OCI-LY7 (cell line): ENCODE results near the gene KCNIP3. TPM values are rescaled to one million over a fixed set of nuclear protein-coding genes. Genes with fewer than 3 reads are reported as not detected.

Source experiments
- BruUV-seq: library from RNA; stranded (reverse); fragments of 400-500 nt; replicated peaks from 2 replicates; lab custom pipeline; 2021; lab: Mats Ljungman, UMichigan
- CTCF ChIA-PET: fragments of 300-600 bp; sonication (Branson Sonifier 250); formaldehyde crosslinking; loops from one replicate; lab custom pipeline; 2022; ENCODE audit warnings: antibody characterized with exemption; ENCODE audit not compliant: unreplicated experiment; lab: Charles Lee
- POLR2A ChIA-PET: fragments of 300-600 bp; sonication (Branson Sonifier 250); formaldehyde crosslinking; loops from one replicate; lab custom pipeline; 2022; ENCODE audit warnings: antibody characterized with exemption; lab: Charles Lee
- DNase-seq: peaks from one replicate; pipeline ENCODE4 v3.0.0-alpha.2; 2015; ENCODE audit warnings: low spot score
- H2AFZ ChIP-seq: fragments of 200-600 bp; sonication (generic), shearing (Covaris generic); 2 replicates; pipeline ENCODE4 v1.6.1; 2014; ENCODE audit warnings: mild to moderate bottlenecking, antibody characterized with exemption, low read length, moderate library complexity
- H3K27ac ChIP-seq: fragments of 200-600 bp; sonication (generic); 2 replicates; pipeline ENCODE4 v1.5.1; 2014; ENCODE audit warnings: mixed run types, low read depth, mild to moderate bottlenecking, moderate library complexity, low read length, inconsistent platforms; ENCODE audit not compliant: poor library complexity, severe bottlenecking
- H3K36me3 ChIP-seq: fragments of 200-600 bp; sonication (generic); 2 replicates; pipeline ENCODE4 v1.6.1; 2014; ENCODE audit warnings: mild to moderate bottlenecking, antibody characterized with exemption, low read length, moderate library complexity, mixed read lengths; ENCODE audit not compliant: insufficient read depth
- H3K4me1 ChIP-seq: fragments of 200-600 bp; sonication (generic); 2 replicates; pipeline ENCODE4 v1.5.1; 2014; ENCODE audit warnings: mild to moderate bottlenecking, low read length; ENCODE audit not compliant: insufficient read depth, poor library complexity, severe bottlenecking
- H3K4me2 ChIP-seq: fragments of 200-600 bp; sonication (generic); 2 replicates; pipeline ENCODE4 v1.6.1; 2014; ENCODE audit warnings: mild to moderate bottlenecking, low read length
- H3K4me3 ChIP-seq: fragments of 200-600 bp; sonication (generic); 2 replicates; pipeline ENCODE4 v1.5.1; 2014; ENCODE audit warnings: mild to moderate bottlenecking, low read depth, low read length; ENCODE audit not compliant: poor library complexity, severe bottlenecking
- H3K79me2 ChIP-seq: fragments of 200-600 bp; sonication (generic); 2 replicates; pipeline ENCODE4 v1.6.1; 2016; ENCODE audit warnings: low read depth, mild to moderate bottlenecking, low read length, moderate library complexity, mixed read lengths; ENCODE audit not compliant: insufficient read depth
- H3K9me2 ChIP-seq: fragments of 200-600 bp; sonication (generic); 2 replicates; pipeline ENCODE4 v1.6.1; 2016; ENCODE audit warnings: mild to moderate bottlenecking, low read length, mixed read lengths; ENCODE audit not compliant: insufficient read depth
- H3K9me3 ChIP-seq: fragments of 200-600 bp; sonication (generic); 2 replicates; pipeline ENCODE4 v1.6.1; 2014; ENCODE audit warnings: mild to moderate bottlenecking, mixed run types, low read length, mixed read lengths
- H4K20me1 ChIP-seq: fragments of 200-600 bp; sonication (generic); 2 replicates; pipeline ENCODE4 v1.6.1; 2014; ENCODE audit warnings: mild to moderate bottlenecking, antibody characterized with exemption, low read length, moderate library complexity, mixed read lengths; ENCODE audit not compliant: insufficient read depth
- EZH2phosphoT487 ChIP-seq: fragments of 200-600 bp; sonication (generic); IDR thresholded peaks from 2 replicates; pipeline ENCODE4 v1.6.1; 2018; ENCODE audit warnings: low read depth, borderline replicate concordance, mild to moderate bottlenecking, mixed run types, antibody characterized with exemption, low read length, moderate library complexity, mixed read lengths
- intact Hi-C: fragments of 100-400 bp; cut with micrococcal nuclease; formaldehyde crosslinking; loops from one replicate; pipeline ENCODE4 v1.10.0; 2022; ENCODE audit not compliant: unreplicated experiment
- total RNA-seq, 2 experiments: library from RNA; depleted of rRNA in 1 of 2; stranded (reverse); fragments of >200 nt in 1 of 2; shearing (Covaris generic) in 1 of 2; gene quantifications; 2 replicates each; pipeline ENCODE4 v1.2.3, GENCODE V29; 2014 to 2022
- TF ChIP-seq, protein P1 (sequence below): fragments of 200-600 bp; sonication (generic); conservative IDR thresholded peaks from 2 replicates; pipeline ENCODE4 v1.5.1; 2014; ENCODE audit warnings: mild to moderate bottlenecking, antibody characterized with exemption, low read length, moderate library complexity, mixed read lengths

The KCNIP3 gene
- total RNA-seq, 2 experiments from 2014 or later, result not detected

DNA sequence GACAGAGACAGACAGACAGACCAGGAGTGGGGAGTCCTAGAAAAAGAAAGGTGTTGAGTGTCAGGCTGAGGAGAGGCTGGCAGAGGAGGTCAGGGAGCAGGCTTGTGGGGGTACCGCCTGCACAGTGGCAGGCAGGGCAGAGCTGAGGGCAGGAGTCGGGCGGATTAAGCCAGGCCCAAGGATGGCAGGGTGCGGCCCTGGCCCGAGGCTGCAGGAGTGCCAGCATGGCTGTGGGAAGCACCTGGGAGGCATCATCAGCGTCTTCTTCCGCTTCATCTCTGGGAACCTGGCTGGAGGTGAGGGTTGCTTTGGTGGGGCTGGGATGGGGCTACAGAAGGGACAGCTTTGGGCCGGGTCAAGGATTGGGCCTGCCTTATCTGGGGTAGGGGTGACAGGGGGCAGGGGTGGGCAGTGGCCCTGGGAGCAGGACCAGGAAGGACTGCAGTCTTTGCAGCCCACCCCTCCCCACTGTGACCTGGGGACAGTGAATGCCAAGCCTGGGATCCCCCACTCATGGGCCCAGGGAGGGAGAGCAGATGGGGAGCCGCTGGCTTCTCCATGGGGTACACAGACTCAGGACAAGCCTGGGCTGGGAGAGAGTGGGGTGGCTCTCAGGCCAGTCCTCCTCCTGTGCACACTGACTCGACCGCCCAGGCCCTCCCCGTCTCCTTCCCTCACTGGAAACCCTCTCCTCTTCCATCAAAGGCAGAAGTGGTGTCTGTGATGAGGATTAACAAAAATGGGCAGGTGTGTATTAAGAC, 20.7 kb downstream of the KCNIP3 start:
- TF ChIP-seq, protein P1, sequence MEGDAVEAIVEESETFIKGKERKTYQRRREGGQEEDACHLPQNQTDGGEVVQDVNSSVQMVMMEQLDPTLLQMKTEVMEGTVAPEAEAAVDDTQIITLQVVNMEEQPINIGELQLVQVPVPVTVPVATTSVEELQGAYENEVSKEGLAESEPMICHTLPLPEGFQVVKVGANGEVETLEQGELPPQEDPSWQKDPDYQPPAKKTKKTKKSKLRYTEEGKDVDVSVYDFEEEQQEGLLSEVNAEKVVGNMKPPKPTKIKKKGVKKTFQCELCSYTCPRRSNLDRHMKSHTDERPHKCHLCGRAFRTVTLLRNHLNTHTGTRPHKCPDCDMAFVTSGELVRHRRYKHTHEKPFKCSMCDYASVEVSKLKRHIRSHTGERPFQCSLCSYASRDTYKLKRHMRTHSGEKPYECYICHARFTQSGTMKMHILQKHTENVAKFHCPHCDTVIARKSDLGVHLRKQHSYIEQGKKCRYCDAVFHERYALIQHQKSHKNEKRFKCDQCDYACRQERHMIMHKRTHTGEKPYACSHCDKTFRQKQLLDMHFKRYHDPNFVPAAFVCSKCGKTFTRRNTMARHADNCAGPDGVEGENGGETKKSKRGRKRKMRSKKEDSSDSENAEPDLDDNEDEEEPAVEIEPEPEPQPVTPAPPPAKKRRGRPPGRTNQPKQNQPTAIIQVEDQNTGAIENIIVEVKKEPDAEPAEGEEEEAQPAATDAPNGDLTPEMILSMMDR, result no peak
- TF ChIP-seq EZH2phosphoT487, result no peak
- Histone ChIP-seq H3K4me3 (no peak overlapping the region), H3K4me2 (no peak overlapping the region), H2AFZ (no peak overlapping the region), H3K4me1 (no peaks in the 10 kb centered on the region), H3K9me3 (no peaks in the 10 kb centered on the region), H3K27ac (no peak overlapping the region), H3K36me3 (no peaks in the 10 kb centered on the region), H4K20me1 (no peaks in the 10 kb centered on the region), H3K79me2 (no peaks in the 10 kb centered on the region), H3K9me2 (no peaks in the 10 kb centered on the region)
- no TSS peak for BruUV-seq
- intact Hi-C loops, result no loop called here
- CTCF ChIA-PET, result no interaction called here
- POLR2A ChIA-PET, result no interaction called here
- no peak for DNase-seq

DNA sequence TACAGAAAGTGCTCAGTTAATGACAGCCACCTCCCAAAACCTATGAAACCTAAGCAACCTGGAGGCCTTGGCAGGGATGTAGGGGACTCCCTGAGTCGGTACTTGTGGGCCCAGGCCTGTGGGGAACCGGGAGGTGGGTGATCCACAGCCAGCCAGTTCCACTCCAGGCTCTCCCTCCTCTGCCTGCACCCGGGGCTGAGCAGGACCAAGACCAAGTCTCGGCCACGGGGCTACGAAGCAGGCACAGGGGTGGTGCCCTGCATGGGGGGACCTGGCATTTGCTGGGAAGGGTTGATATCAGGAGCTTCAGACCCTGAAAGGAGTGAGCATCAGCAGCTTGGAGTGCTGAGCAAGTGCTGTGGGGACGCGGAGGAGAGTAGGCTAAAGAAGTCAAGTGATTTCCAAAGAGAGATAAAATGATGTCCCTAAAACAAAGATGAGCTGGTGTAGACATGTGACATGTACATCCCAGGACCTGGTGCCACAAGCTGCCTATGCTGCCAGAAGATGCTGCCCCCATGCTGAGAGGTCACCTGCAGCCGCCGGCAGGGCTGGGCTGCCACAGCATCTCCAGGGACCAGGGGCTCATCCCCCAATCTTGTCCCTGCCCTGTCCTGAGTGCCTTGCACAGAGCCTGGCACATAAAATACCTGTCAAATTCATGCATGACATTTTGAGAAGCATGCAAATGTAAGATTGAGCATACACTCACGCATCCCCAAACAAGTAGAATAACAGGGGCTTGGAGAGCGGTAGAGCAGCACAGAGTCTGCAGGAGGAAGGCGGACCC, 21.5 kb downstream of the KCNIP3 start:
- POLR2A ChIA-PET, result interaction anchor here (0.6 kb wide), 1 partner anchor 122 kb away, joined by 3 read pairs; no protein-coding TSS in a partner anchor
- no TSS peak for BruUV-seq
- TF ChIP-seq, protein P1, result no peak
- no peak overlapping the region for H2AFZ ChIP-seq
- intact Hi-C loops, result no loop called here
- no peaks in the 10 kb centered on the region for H3K4me1 ChIP-seq
- no peak for DNase-seq
- no peak overlapping the region for H3K4me2 ChIP-seq
- no peak overlapping the region for H3K27ac ChIP-seq
- no peaks in the 10 kb centered on the region for H3K79me2 ChIP-seq
- H4K20me1 ChIP-seq, result no peaks in the 10 kb centered on the region
- no peaks in the 10 kb centered on the region for H3K9me3 ChIP-seq
- H3K4me3 ChIP-seq, result no peak overlapping the region
- no peaks in the 10 kb centered on the region for H3K36me3 ChIP-seq
- no peaks in the 10 kb centered on the region for H3K9me2 ChIP-seq
- CTCF ChIA-PET, result no interaction called here
